Astrocyte of the spinal cord (primary cell): Measurements from ENCODE around the gene MTFR1L.

ENCODE experiments used
- DNase-seq: peaks from one replicate; pipeline ENCODE4 v3.0.0; 2011; ENCODE audit warnings: low read depth, low spot score
- H3K4me3 ChIP-seq: 2 replicates; pipeline ENCODE4 v1.5.1; 2011; ENCODE audit warnings: low read depth, mild to moderate bottlenecking, low read length, moderate library complexity
- in situ Hi-C: cut with HindIII; loops from 2 replicates; pipeline ENCODE4 v1.10.0; 2017; ENCODE audit warnings: low sequenced_read_pairs
- TF ChIP-seq, protein P1 (sequence below): IDR thresholded peaks from 2 replicates; pipeline ENCODE4 v1.5.1; 2012; ENCODE audit warnings: low read depth, mild to moderate bottlenecking, low read length, inconsistent platforms

MTFR1L gene

DNA sequence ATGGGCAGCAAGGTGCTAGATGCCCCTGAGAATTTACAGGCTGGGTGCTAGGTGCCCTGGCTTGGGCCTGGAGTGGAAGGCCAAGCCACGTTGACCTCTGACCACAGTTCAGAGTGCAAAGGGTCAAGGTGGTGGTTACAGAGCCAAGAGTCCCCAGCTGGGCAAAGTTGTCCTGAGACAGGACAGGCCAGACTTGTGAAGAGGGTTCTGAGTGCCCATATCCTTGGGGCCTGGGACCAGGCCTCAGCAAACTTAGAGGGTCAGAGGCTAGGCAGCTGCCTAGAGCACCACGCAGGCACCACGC lies 38.7 kb upstream of the MTFR1L start:
- TF ChIP-seq, protein P1, sequence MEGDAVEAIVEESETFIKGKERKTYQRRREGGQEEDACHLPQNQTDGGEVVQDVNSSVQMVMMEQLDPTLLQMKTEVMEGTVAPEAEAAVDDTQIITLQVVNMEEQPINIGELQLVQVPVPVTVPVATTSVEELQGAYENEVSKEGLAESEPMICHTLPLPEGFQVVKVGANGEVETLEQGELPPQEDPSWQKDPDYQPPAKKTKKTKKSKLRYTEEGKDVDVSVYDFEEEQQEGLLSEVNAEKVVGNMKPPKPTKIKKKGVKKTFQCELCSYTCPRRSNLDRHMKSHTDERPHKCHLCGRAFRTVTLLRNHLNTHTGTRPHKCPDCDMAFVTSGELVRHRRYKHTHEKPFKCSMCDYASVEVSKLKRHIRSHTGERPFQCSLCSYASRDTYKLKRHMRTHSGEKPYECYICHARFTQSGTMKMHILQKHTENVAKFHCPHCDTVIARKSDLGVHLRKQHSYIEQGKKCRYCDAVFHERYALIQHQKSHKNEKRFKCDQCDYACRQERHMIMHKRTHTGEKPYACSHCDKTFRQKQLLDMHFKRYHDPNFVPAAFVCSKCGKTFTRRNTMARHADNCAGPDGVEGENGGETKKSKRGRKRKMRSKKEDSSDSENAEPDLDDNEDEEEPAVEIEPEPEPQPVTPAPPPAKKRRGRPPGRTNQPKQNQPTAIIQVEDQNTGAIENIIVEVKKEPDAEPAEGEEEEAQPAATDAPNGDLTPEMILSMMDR: no peak
- in situ Hi-C loops: no loop called here
- no peak overlapping the region for H3K4me3 ChIP-seq
- no peak for DNase-seq

DNA sequence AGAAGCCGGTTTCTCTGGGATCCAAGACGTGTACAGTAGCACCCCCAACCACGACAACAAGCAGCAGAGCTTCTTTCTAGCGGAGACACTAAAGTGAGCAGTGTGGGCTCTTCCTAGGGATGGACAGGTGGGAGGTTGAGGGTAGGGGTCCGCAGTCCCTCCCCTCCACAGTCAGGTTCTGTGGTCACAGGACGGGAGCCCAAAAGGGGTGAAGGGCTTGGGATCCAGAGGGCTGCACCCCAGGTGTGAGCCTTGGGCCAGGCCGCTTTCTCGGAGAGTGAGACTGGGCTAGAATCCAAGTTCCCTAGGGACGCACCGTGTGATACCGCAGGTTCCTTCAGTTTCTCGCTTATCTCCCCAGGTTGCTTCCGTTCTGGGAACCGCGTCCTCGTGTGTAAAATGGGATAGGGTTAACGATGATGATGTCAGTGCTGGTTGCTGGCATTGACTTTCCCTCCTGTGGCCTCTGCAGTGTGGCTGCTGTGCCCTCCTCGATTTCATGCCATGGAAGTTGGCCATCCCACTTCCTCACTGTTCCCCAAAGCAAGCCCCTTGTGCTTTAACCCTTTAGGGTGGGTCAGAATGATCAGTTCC lies 37.0 kb upstream of the MTFR1L start:
- in situ Hi-C loops: no loop called here
- TF ChIP-seq, protein P1: no peak
- H3K4me3 ChIP-seq: no peak overlapping the region
- no peak for DNase-seq

DNA sequence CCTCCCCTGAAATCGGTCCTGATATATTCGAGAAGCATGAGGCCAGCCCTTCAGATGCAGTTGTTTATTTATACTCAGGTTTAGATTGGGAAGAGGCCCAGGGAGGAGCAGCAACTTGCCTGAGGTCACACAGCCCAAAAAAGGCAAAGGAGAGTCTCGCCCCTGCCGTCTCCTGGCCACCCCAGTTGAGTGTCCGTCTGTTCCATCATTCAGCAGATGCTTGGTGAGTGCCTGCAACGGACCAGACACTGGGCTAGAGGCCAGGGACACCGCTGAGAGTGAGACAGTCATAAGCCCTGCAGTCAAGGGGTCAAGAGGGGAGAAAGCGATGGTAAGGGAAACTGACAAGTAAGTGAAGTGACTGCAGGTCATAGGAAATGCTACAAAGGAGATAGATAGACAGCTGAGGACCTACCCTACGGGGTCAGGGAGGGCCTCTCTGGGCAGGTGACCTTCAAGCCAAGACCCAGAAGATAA lies 35.1 kb upstream of the MTFR1L start:
- no peak for DNase-seq
- in situ Hi-C loops: no loop called here
- H3K4me3 ChIP-seq: no peak overlapping the region
- TF ChIP-seq, protein P1: no peak

- H3K4me3 ChIP-seq: no peak overlapping the region
- in situ Hi-C loops: no loop called here
- DNase-seq: no peak
- TF ChIP-seq, protein P1: no peak
These were observed 34.3 kb upstream of the MTFR1L start for GRCh38 chr1:25785333-25786067.

DNA sequence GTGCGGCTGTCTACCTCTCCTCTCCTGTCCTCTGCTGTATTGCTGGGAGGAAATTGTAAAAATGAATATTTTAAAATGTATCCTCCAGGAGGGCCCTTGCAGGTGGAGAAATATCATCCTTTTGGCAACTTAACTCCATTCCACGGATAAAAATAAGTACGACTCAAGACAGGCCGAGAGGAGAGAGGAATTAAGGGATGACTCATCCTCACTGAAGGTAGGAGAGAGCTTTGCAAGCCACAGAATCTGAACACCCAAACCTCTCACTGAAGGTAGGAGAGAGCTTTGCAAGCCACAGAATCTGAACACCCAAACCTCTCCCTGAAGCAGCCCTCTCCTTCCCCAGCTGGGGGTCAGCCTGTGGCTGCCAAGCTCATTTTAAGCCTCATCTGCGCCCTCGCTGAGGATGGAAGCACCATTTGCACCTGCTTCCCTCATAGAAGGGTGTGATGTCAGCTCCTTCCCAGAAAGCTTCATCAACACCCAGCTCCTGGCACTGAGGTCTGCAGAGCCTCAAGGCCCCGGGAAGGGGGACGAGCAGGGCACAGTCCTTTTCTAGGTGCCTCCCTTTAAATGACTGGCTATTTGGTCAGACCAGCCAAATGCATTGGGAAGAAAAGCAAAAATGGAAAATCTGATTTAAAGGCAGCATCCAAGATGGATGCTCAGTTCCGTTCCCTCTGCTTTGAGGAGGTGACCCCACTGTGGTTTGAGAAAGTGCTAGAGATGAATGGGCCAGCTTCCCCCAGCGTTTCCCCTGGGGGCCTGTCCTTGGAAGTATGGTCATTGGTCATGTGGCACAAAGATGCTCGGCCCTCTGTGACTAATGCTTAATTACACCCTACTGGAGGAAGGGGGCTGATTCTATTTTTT lies 32.6 kb upstream of the MTFR1L start:
- H3K4me3 ChIP-seq: no peak overlapping the region
- in situ Hi-C loops: no loop called here
- no peak for DNase-seq
- TF ChIP-seq, protein P1: no peak

DNA sequence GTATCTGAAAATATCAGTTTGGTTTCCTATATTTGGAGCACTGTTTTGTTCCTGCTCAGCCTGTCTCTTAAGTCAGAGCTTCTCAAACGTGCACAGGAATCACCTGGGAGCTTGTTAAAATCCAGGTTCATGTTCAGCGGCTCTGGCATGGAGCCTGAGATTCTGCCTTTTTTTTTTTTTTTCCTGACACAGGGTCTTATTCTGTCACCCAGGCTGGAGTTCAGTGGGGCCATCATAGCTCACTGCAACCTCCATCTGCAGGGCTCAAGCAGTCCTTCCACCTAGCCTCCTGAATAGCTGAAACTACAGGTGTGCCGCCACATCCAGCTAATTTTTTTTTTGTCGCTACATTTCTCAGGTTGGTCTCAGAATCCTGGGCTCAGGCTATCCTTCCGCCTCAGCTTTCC lies 32.0 kb upstream of the MTFR1L start:
- H3K4me3 ChIP-seq: no peak overlapping the region
- no peak for DNase-seq
- TF ChIP-seq, protein P1: no peak
- in situ Hi-C loops: no loop called here
